Left hindlimb (tissue), 1 donor: ENCODE measurements around the gene BCL2L1.
"Not testable (repeated sequence)": the region's sequence is repeated elsewhere in the genome, so short reads cannot be mapped to it uniquely, and the experiment has no call there.

Source experiments
- DNase-seq: peaks from one replicate; pipeline ENCODE4 v3.0.0-alpha.2; 2018

BCL2L1 gene

GRCh38 chr20:31642837-31643236, 79.8 kb downstream of the BCL2L1 start:
- DNase-seq: no peak

- DNase-seq: no peak
Measured at GRCh38 chr20:31641391-31641790, 81.3 kb downstream of the BCL2L1 start.

DNA sequence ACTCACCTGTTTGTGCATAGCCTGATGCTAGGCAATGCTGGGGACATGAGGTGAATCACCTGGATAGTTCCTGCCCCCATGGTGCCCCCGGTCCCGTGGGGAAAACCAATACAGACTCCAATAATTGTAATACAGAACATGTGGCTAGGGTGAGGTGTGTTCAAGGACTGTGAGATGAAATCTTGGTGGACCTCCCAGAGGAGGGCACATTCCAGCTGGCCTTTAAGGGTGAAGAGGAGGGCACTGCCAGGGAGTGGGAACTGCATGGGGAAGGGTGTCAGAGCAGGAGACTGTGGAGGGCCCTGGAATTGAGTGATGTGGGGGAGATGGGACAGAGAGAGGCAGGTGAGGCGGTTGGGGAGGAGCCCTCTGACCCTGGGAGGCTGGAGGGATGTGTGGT, 82.4 kb downstream of the BCL2L1 start:
- no peak for DNase-seq

DNA sequence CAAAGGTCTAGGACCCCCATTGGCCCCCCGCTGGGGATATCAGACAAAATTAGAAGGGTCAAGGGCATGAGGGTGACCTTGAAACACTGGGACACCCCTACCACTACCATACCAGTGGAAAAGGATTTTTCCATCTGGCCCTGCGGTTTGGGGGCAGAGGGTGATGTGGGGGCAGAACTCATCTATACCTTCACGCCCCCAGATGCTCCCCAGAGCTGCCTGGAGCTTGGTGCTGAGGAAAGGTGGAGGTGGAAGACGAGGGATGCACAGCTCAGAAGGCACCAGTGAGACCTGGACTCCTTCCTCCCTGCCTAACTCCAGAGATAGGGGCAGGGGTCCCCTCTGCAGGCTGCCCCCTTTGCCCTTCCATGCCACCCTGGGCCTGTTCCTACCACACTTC, 83.9 kb downstream of the BCL2L1 start:
- DNase-seq: no peak

- DNase-seq: no peak
Measured at GRCh38 chr20:31638317-31638716, 84.4 kb downstream of the BCL2L1 start.

GRCh38 chr20:31637660-31638059, 85.0 kb downstream of the BCL2L1 start, which contains the start of gene COX4I2:
Gene COX4I2, plus strand, starts transcription at chr20:31637912. Its CDS starts 1,106 bp downstream, at chr20:31639018.
- no peak for DNase-seq

DNA sequence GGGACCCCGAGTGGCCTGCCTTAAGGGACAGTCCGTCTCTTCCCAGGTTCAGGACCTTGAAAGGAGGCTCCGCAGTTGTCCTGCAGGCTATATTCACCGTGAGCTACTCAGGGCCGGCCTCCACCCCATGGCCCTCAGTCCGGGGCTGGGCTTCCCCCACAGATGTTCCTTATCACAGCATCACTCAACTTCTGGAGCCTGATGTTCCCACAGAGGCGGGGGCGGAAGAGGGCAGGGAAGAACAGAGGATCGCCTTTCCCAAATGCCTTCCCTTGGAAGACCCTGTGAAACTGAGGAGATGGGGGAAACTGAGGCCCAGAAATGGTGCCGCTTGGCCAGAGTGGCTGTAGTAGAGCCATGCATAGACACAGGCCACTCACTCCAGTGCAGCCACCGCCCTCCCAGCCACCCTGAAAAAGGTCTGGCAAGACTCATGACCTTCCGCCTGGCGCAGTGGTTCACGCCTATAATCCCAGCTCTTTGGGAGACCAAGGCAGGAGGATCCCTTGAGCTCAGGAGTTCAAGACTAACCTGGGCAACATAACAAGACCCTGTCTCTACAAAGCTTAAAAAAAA, 89.2 kb downstream of the BCL2L1 start:
- DNase-seq: no peak

- no peak for DNase-seq
Measured at GRCh38 chr20:31632548-31633338, 89.9 kb downstream of the BCL2L1 start.

DNA sequence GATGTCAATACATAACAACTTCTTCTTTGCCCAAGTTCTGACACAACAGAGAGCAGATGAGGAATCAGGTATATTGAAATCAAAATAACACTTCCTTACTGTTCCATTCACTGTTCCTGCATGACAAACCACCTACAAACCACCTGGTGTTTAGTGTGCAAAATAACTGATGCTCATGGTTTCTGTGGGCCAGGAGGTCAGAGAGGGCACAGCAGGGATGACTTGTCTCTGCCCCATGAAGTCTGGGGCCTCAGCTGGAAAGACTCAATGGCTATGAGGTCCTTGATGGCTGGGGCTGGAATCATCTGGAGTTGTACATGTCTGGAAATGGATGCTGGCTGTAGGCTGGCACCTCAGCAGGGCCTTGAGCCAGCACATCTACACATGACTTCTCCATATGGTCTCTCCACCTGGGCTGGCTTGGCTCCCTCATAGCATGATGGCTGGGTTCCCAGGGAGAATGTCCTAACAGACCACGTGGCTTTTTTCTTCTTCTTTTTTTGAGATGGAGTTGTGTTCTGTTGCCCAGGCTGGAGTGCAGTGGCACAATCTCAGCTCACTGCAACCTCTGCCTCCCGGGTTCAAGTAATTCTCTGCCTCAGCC, 92.4 kb downstream of the BCL2L1 start:
- peak; percentile 59 for DNase-seq

DNA sequence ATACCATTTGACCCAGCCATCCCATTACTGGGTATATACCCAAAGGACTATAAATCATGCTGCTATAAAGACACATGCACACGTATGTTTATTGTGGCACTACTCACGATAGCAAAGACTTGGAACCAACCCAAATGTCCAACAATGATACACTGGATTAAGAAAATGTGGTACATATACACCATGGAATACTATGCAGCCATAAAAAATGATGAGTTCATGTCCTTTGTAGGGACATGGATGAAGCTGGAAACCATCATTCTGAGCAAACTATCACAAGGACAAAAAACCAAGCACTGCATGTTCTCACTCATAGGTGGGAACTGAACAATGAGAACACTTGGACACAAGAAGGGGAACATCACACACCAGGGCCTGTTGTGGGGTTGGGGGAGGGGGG, 94.6 kb downstream of the BCL2L1 start:
- not testable (repeated sequence) for DNase-seq

DNA sequence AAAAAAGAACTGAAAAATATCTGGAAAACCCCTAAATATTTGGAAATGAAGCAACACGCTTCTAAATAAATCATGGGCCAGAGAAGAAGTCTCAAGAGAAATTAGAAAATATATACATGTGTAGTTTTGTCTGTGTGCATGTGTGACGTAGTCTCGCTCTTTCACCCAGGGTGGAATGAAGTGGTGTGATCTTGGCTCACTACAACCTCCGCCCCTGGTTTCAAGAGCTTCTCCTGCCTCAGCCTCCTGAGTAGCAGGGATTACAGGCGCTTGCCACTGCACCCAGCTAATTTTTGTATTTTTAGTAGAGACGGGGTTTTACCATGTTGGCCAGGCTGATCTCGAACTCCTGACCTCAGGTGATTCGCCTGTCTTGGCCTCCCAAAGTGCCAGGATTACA, 96.1 kb downstream of the BCL2L1 start:
- not testable (repeated sequence) for DNase-seq

GRCh38 chr20:31623123-31623505, 99.6 kb downstream of the BCL2L1 start:
- DNase-seq: not testable (repeated sequence)

- no peak for DNase-seq
Measured at GRCh38 chr20:31620246-31620645, 102.4 kb downstream of the BCL2L1 start.

DNA sequence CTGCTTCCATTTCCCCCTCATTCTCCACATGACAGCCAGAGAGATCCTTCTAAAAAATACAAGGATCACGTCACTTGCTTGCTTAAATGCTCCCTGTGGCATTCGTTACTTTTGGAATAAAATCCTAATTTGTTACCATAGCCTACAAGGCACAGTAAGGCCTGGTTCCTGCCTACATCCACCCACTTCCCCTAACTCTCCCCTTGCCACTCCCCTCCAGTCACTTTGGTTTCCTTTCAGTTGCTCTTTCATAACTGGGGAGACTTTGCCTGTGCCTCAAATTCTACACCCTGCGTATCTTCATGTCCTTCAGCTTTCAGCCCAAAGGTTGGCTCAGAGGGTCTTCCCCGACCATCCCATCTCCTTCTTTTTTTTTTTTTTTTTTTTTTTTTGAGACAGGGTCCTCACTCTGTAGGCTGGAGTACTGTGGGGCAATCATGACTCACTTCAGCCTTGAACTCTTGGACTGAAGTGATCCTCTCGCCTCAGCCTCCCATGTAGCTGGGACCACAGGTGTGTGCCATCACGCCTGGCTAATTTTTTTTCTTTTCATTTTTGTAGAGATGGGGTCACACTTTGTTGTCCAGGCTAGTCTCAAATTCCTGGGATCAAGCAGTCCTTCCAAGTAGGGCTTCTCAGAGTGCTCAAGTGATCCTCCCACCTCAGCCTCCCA, 105.1 kb downstream of the BCL2L1 start:
- DNase-seq: no peak

DNA sequence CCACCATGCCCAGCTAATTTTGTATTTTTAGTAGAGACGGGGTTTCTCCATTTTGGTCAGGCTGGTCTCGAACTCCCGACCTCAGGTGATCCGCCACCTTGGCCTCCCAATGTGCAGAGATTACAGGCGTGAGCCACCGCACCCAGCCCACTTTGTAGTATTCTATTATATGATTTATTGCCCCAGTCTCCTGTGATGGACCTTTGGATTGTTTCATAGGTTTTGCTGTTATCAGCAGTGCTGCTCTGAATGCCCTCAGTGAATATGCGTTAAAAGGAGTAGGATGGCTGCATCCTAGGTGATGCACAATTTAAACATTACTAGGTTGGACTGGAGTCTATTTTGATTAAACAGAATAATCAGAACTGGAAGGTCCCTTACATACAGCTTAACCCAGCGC, 107.3 kb downstream of the BCL2L1 start:
- no peak for DNase-seq
